NCI-H460 (cell line): Measurements from ENCODE around the gene PVRIG. TPM values are rescaled to one million over a fixed set of nuclear protein-coding genes. Genes with fewer than 3 reads are reported as not detected.
"Not testable (repeated sequence)": the region's sequence is repeated elsewhere in the genome, so short reads cannot be mapped to it uniquely, and the experiment has no call there.

ENCODE experiments used
- DNase-seq: peaks from one replicate; pipeline ENCODE4 v3.0.0-alpha.2; 2016; ENCODE audit warnings: low read depth; ENCODE audit errors: extremely low read depth
- total RNA-seq: library from RNA; depleted of rRNA; stranded (reverse); fragments of >200 nt; shearing (Covaris generic); gene quantifications from 2 replicates; pipeline ENCODE4 v1.2.3, GENCODE V29; 2014

The PVRIG gene
- total RNA-seq, 1 experiment from 2014 or later = not detected

GRCh38 chr7:100223376-100223927 is 3.7 kb downstream of the PVRIG start:
- not testable (repeated sequence) for DNase-seq

GRCh38 chr7:100224891-100225290 is 5.1 kb downstream of the PVRIG start:
- not testable (repeated sequence) for DNase-seq

GRCh38 chr7:100234660-100235317 is 15.0 kb downstream of the PVRIG start:
- DNase-seq = not testable (repeated sequence)

DNA sequence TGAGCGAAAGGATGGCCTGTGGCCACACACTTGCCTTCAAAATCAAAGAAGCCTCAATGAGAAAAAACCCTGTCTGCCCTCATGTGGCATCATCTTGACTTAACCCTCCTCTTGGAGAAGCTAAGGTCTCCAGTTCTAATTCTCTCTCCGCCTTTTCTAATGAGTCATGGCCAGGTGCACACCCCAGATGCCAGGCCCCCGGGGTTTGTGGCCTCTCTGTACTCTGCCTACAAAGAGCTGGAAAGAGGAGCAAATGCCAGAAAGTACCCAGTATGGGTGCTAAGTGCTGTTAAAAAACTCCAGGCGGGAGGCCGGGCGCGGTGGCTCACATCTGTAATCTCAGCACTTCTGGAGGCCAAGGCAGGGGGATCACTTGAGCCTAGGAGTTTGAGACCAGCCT is 20.2 kb downstream of the PVRIG start:
- not testable (repeated sequence) for DNase-seq

DNA sequence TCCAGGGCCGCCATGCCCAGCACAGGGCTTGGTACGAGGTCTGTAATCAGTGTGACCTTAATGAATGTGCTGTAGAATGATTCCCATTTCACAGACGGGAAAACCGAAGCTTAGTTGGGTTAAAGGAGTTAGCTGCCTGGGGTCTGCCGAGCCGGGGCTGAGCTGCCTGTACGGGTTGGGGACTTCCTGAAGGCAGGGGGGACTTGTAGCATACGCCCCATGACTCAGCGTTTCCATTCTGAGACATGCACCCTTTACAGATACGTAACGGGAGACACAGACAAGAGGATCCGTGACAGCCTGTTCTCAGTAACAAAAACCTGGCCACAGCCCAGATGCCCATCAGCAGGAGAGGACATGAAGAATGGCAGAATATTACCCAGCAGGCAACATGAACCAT is 23.6 kb downstream of the PVRIG start:
- peak; percentile 76 for DNase-seq

GRCh38 chr7:100244988-100245605 is 25.3 kb downstream of the PVRIG start:
- not testable (repeated sequence) for DNase-seq

- DNase-seq = peak; percentile 11
Observed at GRCh38 chr7:100246121-100246864, 26.5 kb downstream of the PVRIG start.

DNA sequence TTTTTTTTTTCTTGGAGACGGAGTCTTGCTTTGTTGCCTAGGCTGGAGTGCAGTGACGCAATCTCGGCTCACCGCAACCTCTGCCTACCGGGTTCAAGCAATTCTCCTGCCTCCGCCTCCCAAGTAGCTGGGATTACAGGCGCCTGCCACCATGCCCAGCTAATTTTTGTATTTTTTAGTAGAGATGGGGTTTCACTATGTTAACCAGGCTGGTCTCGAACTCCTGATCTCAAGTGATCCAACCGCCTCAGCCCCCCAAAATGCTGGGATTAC is 27.1 kb downstream of the PVRIG start:
- DNase-seq = not testable (repeated sequence)

DNA sequence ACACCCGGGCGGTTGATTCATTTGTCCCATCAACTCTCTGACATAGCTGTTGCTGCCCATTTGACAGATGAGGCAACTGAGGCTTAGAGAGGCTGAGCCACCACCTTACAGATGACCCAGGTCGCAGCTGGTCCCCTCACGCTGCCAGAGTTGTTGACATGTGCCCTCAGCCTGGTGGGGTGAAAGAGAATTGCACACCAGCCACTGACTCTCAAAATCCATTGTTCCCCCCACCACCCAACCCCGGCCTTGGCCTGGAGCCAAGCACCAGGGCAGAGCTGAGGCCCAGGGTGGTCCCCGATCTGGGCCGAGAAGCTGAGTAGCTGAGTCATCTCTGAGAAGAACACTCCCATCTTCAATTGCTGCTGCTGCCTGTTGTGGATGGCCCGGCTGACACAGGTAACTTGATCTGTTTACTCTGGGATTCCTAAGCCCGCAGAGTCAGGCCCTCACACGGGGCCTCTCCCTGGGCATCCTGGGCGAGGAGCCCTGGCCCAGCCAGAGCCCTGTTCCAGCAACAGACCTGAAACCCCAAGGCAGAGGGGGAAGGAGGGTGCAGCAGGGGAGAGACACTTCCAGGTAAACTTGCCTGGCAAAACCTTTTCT is 27.5 kb downstream of the PVRIG start:
- peak; percentile 85 for DNase-seq

GRCh38 chr7:100248483-100248882 is 28.7 kb downstream of the PVRIG start:
- DNase-seq = no peak

- no peak for DNase-seq
Observed at GRCh38 chr7:100257017-100257416, 37.3 kb downstream of the PVRIG start.

DNA sequence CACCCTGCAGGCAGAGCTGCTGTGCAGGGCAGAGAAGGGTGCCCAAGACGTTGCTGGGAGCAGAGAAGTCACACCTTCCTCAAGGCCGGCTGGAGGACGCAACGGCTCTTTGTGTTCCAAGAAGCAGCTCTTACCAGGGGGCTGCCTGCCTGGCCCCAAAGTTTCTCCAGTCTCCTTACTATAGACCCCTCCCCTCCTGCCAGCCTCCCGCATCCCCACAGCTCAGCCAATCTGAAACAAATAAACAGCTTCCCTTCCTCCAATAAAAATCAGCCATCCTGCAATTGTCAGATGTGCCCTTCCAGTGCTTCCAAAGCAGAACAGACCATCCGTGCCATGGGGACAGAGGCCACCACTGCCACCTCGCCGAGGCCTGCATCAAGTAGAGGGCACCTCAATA is 40.2 kb downstream of the PVRIG start:
- DNase-seq = not testable (repeated sequence)

DNA sequence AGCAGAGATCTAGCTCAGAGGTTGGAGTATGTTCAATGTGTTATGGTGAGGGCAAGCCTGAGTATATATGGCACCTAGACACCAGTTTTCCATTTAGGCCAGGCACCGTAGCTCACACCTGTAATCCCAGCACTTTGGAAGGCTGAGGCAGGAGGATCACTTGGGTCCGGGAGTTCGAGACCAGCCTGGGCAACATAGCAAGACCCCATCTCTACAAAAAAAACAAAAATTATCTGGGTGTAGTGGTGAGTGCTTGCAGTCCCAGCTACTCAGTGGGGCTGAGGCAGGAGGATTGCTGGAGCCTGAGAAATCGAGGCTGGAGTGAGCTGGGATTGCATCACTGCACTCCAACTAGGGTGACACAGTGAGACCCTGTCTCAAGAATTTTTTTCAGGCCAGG is 43.1 kb downstream of the PVRIG start:
- DNase-seq = not testable (repeated sequence)

GRCh38 chr7:100264223-100264622 is 44.5 kb downstream of the PVRIG start:
- DNase-seq = not testable (repeated sequence)

DNA sequence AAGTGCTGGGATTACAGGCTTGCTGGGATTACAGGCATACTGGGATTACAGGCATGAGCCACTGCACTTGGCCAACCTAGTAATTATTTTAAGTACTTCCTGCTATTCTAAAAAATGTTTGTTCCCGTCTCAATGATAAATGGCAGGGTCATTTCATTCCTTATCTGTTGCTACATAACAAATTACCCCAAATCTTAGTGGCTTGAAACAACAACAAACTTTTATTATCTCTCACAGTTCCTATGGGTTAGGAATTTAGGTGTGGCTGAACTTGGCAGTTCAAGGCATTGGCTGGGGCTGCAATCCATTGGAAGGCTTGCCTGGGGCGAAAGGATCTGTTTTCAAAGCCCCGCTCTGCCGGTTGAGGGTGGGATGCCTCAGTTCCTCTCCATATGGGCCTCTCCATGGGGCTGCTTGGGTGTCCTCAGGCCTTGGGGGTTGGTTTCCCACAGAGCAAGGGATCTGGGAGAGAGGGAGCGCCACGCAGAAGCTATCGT is 45.0 kb downstream of the PVRIG start:
- DNase-seq = not testable (repeated sequence)

GRCh38 chr7:100265851-100266250 is 46.1 kb downstream of the PVRIG start:
- not testable (repeated sequence) for DNase-seq

- DNase-seq = no peak
Observed at GRCh38 chr7:100266576-100267354, 47.0 kb downstream of the PVRIG start.

- no peak for DNase-seq
Observed at GRCh38 chr7:100267648-100268047, 47.9 kb downstream of the PVRIG start.

DNA sequence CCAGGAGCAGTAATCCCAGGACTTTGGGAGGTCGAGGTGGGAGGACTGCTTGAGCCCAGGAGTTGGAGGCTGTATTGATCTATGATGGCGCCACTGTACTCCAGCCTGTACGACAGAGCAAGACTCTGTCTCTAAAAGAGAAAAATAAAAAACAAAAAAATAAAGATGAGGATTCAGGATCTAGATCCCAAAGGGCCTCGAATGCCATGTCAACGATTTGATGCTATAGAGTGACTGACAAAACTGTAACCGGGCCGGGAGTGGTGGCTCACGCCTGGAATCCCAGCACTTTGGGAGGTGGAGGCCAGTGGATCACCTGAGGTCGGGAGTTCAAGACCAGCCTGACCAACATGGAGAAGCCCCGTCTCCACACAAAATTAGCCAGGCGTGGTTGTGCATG is 49.1 kb downstream of the PVRIG start:
- DNase-seq = not testable (repeated sequence)
